ENCODE results near the gene LBHD2. TPM values are rescaled to one million over a fixed set of nuclear protein-coding genes. Genes with fewer than 3 reads are reported as not detected.

The LBHD2 gene
- total RNA-seq, 1 experiment from 2014 or later, result not detected

GRCh38 chr14:103126873-103127304 lies 42.9 kb downstream of the LBHD2 start (continued):
- no peak for TF ChIP-seq ZBTB33 (IDR thresholded peaks at IDR 0.05; ENCODE audit: extremely low read depth, insufficient replicate concordance, low read length)

GRCh38 chr14:103127356-103127755 lies 43.3 kb downstream of the LBHD2 start:
- Histone ChIP-seq H3K9me3 (ENCODE audit: control insufficient read depth in 1 of 2, insufficient read depth in 1 of 2, low read depth in 1 of 2, low read length in 2 of 2) (no peaks in the 10 kb centered on the region), H3K4me1 (ENCODE audit: control insufficient read depth in 1 of 2, insufficient read depth in 2 of 2, low read length in 2 of 2) (peaks cover 26 to 44% of the 10 kb centered on the region in 2 experiments), H2AFZ (ENCODE audit: low read depth, low read length, poor library complexity, severe bottlenecking) (no peak overlapping the region), H3K9me2 (ENCODE audit: insufficient read depth) (no peaks in the 10 kb centered on the region), H3K27ac (ENCODE audit: low read depth, low read length) (peak overlapping the region; percentile 35; the same call in 1 of the 2 replicates), H3K27me3 (ENCODE audit: insufficient read depth, low read length) (no peaks in the 10 kb centered on the region), H3K36me3 (ENCODE audit: control insufficient read depth in 1 of 2, insufficient read depth in 2 of 2, low read length in 2 of 2) (peaks cover 0 to 2% of the 10 kb centered on the region in 2 experiments; a peak in 1 of 4 replicates), H3K4me3 (replicated peaks in 1 of 2; ENCODE audit: low read depth in 1 of 2, low read length in 2 of 2) (no peak overlapping the region), H3K79me2 (ENCODE audit: insufficient read depth, low read length) (peaks cover 10% of the 10 kb centered on the region; the same call in 1 of the 2 replicates), H4K20me1 (ENCODE audit: insufficient read depth) (no peaks in the 10 kb centered on the region), H3K9ac (ENCODE audit: low read length) (no peak overlapping the region), H3K4me2 (ENCODE audit: low read length) (0 out of 2 replicates have a peak overlapping the region, but pooled peaks have one; percentile 62)
- intact Hi-C loops (cut with micrococcal nuclease), result no loop called here
- RAD21 ChIA-PET (ENCODE audit: low non-redundant PET in 1 of 2, low total read pairs in 2 of 2, uncharacterized antibody in 2 of 2, unreplicated experiment in 2 of 2), result no interaction called here
- CTCF ChIA-PET, result interaction anchor here (1.4 kb wide), 1 partner anchor 22 kb away, joined by 3 read pairs; no protein-coding TSS in a partner anchor
- no peak for ATAC-seq
- DNase-seq (ENCODE audit: low read depth, low spot score), result no peak
- TF ChIP-seq ZBTB33 (IDR thresholded peaks at IDR 0.05; ENCODE audit: extremely low read depth, insufficient replicate concordance, low read length) (no peak), POLR2A (IDR thresholded peaks at IDR 0.05; ENCODE audit: borderline replicate concordance, extremely low read depth, insufficient read depth, insufficient read length) (no peak), SP1 (IDR thresholded peaks at IDR 0.05; ENCODE audit: low read depth) (no peak), SRF (IDR thresholded peaks at IDR 0.05; ENCODE audit: low read depth) (no peak), JUND (IDR thresholded peaks at IDR 0.05) (no peak), CTCF (IDR thresholded peaks at IDR 0.05 in 2 of 3, conservative IDR thresholded peaks at IDR 0.05 in 1 of 3; ENCODE audit: borderline replicate concordance in 1 of 3, insufficient read depth in 1 of 3, low read depth in 2 of 3, low read length in 2 of 3) (no peak), TCF7L2 (IDR thresholded peaks at IDR 0.05; ENCODE audit: borderline replicate concordance, extremely low read depth, insufficient read depth, insufficient read length) (no peak), REST (IDR thresholded peaks at IDR 0.05; ENCODE audit: low read depth) (no peak), POLR2AphosphoS5 (IDR thresholded peaks at IDR 0.05; ENCODE audit: low read depth, low read length) (no peak)
- no TSS peak for BruUV-seq (replicated peaks)
- POLR2A ChIA-PET, result no interaction called here
